Stimulated activated CD4-positive, alpha-beta T cell treated with anti-CD3 and anti-CD28 coated beads, Interleukin-4, amount 100 ng/mL, for 1 hour (primary cell): ENCODE measurements around the gene WDR53.
A peak's percentile ranks its signal among the peaks of the same experiment; 100 is the strongest.
"Not testable (repeated sequence)": the region's sequence is repeated elsewhere in the genome, so short reads cannot be mapped to it uniquely, and the experiment has no call there.

Experiments used
- DNase-seq: peaks from one replicate; pipeline ENCODE4 v3.0.0-alpha.2; 2020

WDR53 gene

GRCh38 chr3:196557236-196557635 is 11.1 kb downstream of the WDR53 start:
- DNase-seq = no peak

GRCh38 chr3:196555295-196555694 is 13.1 kb downstream of the WDR53 start:
- DNase-seq = no peak

DNA sequence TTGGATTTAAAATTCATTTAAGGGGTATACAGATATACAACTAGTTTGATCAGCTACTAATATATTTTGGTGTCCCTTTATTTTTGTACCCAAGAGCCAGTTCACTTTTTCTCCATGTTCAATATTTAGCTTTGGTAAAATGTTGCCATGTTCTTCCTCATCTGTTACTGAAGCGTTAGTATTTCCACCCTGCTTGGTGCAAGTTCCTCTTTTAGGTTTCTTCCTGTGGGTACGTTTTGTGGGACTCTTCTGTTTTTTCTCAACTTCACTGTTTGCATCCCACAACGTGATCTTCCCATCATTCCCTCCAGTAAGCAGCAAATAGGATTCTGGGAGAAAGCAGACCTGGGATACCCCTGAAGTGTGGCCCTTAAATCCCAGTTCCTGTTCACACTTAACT is 14.1 kb downstream of the WDR53 start:
- no peak for DNase-seq

DNA sequence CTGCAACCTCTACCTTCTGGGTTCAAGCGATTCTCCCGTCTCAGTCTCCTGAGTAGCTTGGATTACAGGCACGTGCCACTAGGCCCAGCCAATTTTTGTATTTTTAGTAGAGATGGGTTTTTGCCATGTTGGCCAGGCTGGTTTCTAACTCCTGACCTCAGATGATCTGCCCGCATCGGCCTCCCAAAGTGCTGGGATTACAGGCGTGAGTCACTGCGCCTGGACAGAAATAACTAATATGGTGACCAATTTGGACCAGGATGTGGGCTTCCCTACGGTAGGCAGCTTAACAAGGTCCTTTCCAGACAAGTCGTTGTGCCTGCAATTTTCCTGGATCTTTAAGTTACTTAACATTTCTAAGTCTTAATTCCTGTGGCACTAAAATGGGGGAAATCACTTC is 14.8 kb downstream of the WDR53 start:
- DNase-seq = no peak

DNA sequence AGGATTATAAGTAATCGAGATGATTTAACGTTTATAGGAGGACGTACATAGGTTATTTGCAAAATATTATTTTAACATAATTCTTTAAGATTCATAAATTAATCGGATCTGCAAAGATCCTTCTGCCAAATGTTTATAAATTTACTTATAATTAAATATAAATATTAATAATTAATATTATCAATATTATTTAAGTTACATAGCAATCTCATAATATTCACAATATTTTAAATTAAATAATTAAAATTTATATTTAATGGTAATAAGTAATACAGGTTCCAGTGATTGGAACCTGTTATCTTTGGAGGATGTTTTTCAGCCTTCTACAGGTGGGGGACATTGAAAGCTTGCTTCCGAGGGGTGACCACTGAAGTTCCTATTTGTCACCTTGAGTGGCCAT is 16.1 kb downstream of the WDR53 start:
- no peak for DNase-seq

GRCh38 chr3:196550172-196550571 is 18.2 kb downstream of the WDR53 start:
- DNase-seq = not testable (repeated sequence)

GRCh38 chr3:196549312-196549711 is 19.0 kb downstream of the WDR53 start:
- not testable (repeated sequence) for DNase-seq

DNA sequence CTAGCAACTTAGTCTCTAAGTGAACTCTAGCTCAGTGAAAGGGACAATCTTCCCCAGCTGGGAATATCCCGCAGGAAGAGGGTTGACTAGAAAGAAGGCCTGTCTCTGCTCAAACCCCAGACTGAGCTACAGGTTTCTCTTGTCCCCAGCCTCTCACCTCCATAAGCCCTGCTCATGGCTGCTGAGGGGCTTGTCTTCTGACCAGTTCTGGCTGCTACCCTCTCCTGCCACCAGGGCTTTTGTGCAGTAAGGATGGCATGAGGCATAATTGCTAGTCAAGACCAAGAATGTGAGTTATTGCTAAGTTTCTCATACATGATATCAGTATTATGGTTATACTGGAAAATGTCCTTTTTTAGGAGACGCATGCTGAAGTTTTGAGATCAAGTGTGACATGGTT is 21.3 kb downstream of the WDR53 start:
- DNase-seq = no peak

- no peak for DNase-seq
Observed at GRCh38 chr3:196546537-196546936, 21.8 kb downstream of the WDR53 start.

DNA sequence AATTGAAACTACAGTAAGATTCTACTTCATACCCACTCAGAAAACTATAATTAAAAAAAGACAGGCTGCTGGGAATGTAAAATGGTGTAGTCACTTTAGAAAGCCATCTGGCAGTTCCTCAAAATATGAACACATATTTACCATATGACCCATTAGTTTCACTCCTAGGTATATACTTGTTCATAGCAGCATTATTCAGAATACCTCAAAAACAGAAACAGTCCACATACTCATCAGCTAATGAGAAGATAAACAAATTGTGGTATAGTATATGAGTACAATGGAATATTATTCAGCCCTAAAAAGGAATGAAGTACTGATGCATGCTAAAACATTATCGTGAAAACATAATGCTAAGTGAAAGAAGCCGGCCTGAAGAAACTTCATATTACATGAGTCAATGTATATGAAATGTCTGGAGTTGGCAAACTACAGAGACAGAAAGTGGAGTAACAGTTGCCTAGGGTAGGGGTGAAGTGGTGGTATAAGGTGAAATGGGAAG is 23.8 kb downstream of the WDR53 start:
- DNase-seq = no peak

- DNase-seq = no peak
Observed at GRCh38 chr3:196541684-196542445, 26.5 kb downstream of the WDR53 start.

DNA sequence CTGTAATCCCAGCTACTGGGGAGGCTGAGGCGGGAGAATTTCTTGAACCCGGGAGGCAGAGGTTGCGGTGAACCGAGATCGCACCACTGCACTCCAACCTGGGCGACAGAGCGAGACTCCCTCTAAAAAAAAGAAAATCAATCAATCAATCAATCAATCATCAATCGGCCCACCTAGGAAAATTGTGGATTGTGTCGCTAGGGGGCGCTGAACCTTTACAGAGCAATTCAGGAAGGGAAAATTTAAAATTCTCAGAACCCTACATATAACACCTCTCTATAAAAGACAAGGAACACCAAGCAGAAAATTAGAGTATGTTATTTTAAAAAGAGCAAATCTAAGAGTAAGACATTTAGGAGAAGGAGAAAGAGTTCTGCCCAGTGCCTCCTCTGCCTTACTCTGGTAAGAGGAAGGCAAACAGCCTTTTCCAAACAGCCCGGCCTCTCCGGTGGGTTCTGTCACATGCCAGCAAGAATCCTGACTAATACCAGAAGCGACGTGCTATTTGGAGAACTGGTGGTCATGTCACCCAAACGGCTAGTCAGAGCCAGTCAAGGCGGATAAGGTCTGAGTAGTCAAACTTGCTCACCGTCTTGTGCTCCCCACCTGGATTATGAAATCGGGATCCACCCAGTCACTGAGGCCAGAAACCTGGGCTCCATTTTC is 30.9 kb downstream of the WDR53 start:
- peak; percentile 66 for DNase-seq

- no peak for DNase-seq
Observed at GRCh38 chr3:196533260-196533681, 35.1 kb downstream of the WDR53 start.

- DNase-seq = no peak
Observed at GRCh38 chr3:196531418-196531817, 36.9 kb downstream of the WDR53 start.

DNA sequence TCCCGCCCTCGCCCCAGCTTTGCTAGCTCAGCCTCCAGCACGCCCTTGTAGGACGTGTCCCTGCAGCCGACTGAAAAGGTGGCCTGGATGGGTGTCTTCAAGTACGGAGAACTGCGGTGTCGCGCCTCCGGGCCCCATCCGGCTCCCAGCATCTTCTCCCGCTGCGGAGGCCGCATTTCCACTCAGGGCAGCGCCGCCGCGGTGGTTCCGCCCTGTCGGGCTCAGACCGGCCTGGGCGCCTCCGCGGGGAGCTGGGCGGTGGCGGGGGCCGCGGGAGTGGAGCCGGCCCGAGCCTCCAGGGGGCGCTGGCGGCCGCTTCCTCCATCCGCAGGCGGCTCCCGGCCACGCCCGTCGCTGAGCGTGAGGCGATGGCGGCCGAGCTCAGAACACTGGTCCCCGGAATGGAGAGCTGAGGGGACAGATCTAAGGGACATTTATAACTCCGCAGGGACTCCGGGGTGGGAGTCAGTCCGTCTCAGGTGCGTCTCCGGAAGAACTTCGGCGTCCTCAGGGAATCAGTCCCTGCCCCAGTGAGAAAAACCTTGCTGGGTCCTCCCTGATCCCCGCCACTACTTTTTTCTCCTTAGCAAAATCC is 39.6 kb downstream of the WDR53 start:
- peak; percentile 90 for DNase-seq

DNA sequence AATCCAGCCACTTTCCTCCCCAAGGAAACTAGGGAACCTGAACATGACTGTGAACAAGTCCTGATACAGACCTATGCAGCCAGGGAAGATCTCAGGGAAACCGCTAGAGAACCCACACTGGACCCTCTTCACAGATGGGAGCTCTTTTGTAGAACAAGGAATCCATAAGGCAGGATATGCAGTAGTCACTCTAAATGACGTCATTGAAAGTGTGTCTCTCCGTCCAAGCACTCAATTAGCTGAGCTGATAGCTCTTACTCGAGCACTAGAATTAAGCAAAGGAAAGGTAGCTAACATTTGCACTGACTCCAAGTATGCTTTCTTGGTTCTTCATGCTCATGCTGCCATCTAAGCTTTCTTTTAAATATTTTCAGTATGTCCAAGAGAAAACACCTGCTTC is 43.2 kb downstream of the WDR53 start:
- no peak for DNase-seq

DNA sequence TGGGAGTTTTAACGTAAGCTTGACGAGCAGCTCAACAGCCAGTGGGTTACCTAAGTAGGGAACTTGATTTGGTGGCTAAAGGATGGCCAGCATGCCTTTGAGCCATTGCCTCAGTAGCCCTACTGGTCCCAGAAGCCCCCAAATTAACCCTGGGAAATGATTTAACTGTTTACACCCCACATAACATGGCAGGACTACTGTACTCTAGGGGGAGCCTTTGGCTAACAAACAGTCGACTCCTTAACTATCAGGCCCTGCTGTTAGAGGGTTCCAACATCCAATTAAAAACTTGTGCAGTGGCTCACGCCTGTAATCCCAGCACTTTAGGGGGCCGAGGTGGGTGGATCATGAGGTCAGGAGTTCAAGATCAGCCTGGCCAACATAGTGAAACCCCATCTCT is 43.8 kb downstream of the WDR53 start:
- DNase-seq = no peak

GRCh38 chr3:196523841-196524240 is 44.5 kb downstream of the WDR53 start:
- DNase-seq = no peak

- DNase-seq = not testable (repeated sequence)
Observed at GRCh38 chr3:196521291-196521690, 47.1 kb downstream of the WDR53 start.

- peak; percentile 45 for DNase-seq
Observed at GRCh38 chr3:196519718-196520082, 48.7 kb downstream of the WDR53 start.

DNA sequence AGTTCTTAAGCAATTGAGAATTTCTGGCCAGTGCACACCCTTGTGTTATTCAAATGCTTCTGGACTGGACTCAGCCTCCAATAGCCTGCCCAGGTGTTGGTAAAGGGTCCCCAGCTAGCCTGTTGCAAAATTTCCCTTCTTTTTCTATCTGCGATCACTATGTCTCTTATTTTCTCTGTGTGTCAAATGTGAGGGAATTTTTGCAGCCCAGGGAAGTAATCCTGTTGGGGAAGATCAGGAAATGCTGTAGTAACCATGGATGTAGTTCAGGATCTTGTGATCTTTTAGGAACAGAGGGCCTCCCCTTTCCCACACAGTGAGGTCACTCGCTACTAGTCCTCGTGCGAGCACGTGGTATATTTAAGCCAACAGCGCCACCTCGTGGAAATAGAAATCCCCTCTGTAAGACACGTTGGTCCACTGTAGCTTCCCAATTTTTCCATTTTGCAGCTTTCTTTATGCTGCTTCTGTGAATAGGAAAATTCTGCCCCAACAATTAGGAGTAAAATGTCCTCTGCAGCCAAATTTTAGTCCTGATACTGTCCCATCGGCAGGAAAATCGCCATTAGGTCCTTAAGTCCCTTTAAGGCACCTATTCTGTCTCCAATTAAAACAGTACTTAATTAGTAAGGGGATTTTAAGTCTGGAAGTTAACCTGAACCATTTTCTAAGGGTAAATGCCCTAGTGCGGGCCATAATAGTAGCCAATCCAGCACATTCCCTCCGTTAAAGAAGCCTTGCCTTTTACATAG is 49.2 kb downstream of the WDR53 start:
- DNase-seq = peak; percentile 43

DNA sequence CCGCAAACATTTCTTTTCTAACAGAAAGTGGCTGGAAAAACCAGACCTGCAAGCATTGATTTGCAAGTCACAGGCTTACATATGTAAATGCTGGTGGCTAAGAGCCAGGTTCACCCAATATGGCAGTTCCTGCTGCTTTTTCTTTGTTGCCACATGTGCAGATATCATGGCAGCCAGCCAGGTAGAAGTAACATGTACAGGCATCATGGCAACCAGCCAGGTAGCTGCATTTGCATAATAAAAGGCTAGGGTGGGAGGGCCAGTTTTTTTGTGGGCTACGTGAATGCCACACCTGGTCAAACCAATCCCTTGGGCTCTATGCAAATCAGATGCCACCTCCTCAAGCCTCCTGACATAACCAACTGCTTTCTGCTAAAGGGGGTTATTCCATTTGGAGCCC is 50.4 kb downstream of the WDR53 start:
- DNase-seq = no peak

GRCh38 chr3:196517162-196517800 is 51.1 kb downstream of the WDR53 start:
- DNase-seq = no peak
